K562 (cell line): ENCODE measurements around the gene RBAK. TPM values are rescaled to one million over a fixed set of nuclear protein-coding genes. Genes with fewer than 3 reads are reported as not detected.

ENCODE experiments used
- ATAC-seq: fragments of 200-7000 bp; cut with Tn5 transposase; 3 replicates; pipeline ENCODE4 v1.9.1; 2020; ENCODE audit warnings: moderate library complexity
- BruUV-seq: library from RNA; stranded (reverse); fragments of 400-500 nt; replicated peaks from 2 replicates; lab custom pipeline; 2021; lab: Mats Ljungman, UMichigan
- CTCF ChIA-PET: fragments of 300-600 bp; formaldehyde crosslinking; extraction: SDS; loops from one replicate; lab custom pipeline; 2021; ENCODE audit warnings: low intra/inter-chr PET ratio; lab: Yijun Ruan, JAX
- POLR2A ChIA-PET: fragments of 300-600, 350-650 bp; sonication (Branson Sonifier 250); formaldehyde crosslinking; extraction: SDS; loops from one replicate; lab custom pipeline; 2021; ENCODE audit warnings: antibody characterized with exemption, inconsistent platforms; lab: Yijun Ruan, JAX
- DNase-seq, 4 experiments: peaks; one replicate each; pipeline versions ENCODE4 v3.0.0 to v3.0.0-alpha.2; 2011 to 2018; ENCODE audit warnings: low spot score in 3 of 4, mixed read lengths in 3 of 4; ENCODE audit errors: extremely low read depth in 1 of 4
- FAIRE-seq: peaks from 2 replicates; lab custom pipeline; 2011; peaks lifted over from hg19 to GRCh38; lab: Jason Lieb, UNC
- H2AFZ ChIP-seq: 2 replicates; pipeline ENCODE4 v1.6.0; 2011; ENCODE audit warnings: low read depth, low read length, control low read depth, inconsistent platforms
- H3K27ac ChIP-seq: fragments of 200-600 bp; 3 replicates; pipeline ENCODE4 v1.8.0; 2011; ENCODE audit warnings: low read depth, mild to moderate bottlenecking, control low read depth, inconsistent platforms, low read length, moderate library complexity, mixed read lengths; ENCODE audit errors: extremely low read depth
- H3K27me3 ChIP-seq, 2 experiments: fragments of 300-600 bp in 1 of 2; 2 replicates in 1 of 2; 3 replicates in 1 of 2; pipeline versions ENCODE4 v1.6.0 to v1.8.0; 2011; ENCODE audit warnings: inconsistent platforms in 2 of 2, low read length in 2 of 2, mild to moderate bottlenecking in 1 of 2, mixed read lengths in 1 of 2, moderate library complexity in 1 of 2; ENCODE audit not compliant: control insufficient read depth in 2 of 2, insufficient read depth in 2 of 2
- H3K36me3 ChIP-seq: fragments of 300-600 bp; 3 replicates; pipeline ENCODE4 v1.8.0; 2011; ENCODE audit warnings: mild to moderate bottlenecking, low read length, inconsistent platforms; ENCODE audit not compliant: control insufficient read depth, insufficient read depth
- H3K4me1 ChIP-seq, 2 experiments: fragments of 200-600 bp in 1 of 2; replicated peaks in 1 of 2; 2 replicates in 1 of 2; 3 replicates in 1 of 2; pipeline versions ENCODE4 v1.5.1 to v1.8.0; 2011; ENCODE audit warnings: inconsistent platforms in 2 of 2, low read length in 2 of 2, mild to moderate bottlenecking in 1 of 2, mixed read lengths in 1 of 2, moderate library complexity in 1 of 2; ENCODE audit not compliant: control insufficient read depth in 2 of 2, insufficient read depth in 2 of 2
- H3K4me2 ChIP-seq: 2 replicates; pipeline ENCODE4 v1.6.1; 2011; ENCODE audit warnings: low read length, control low read depth, inconsistent platforms, mixed read lengths; ENCODE audit not compliant: insufficient read depth
- H3K4me3 ChIP-seq: fragments of 200-600 bp; sonication (generic), shearing (Covaris generic); 2 replicates; pipeline ENCODE4 v1.5.1; 2016; ENCODE audit warnings: control low read depth, inconsistent platforms
- H3K79me2 ChIP-seq: fragments of 200-600 bp; 3 replicates; pipeline ENCODE4 v1.8.0; 2011; ENCODE audit warnings: low read length, inconsistent platforms; ENCODE audit not compliant: control insufficient read depth, insufficient read depth
- H3K9ac ChIP-seq, 2 experiments: 2 replicates each; pipeline versions ENCODE4 v1.6.0 to v1.6.1; 2011; ENCODE audit warnings: low read depth in 2 of 2, low read length in 2 of 2, control low read depth in 1 of 2, inconsistent platforms in 1 of 2, mild to moderate bottlenecking in 1 of 2, mixed read lengths in 1 of 2; ENCODE audit not compliant: insufficient read depth in 1 of 2
- H3K9me1 ChIP-seq: one replicate; pipeline ENCODE4 v1.6.0; 2011; ENCODE audit warnings: inconsistent platforms, mild to moderate bottlenecking, low read length, moderate library complexity; ENCODE audit not compliant: control insufficient read depth, insufficient read depth
- H3K9me3 ChIP-seq: replicated peaks from 2 replicates; pipeline ENCODE4 v1.5.1; 2011; ENCODE audit warnings: low read depth, low read length, inconsistent platforms; ENCODE audit not compliant: control insufficient read depth, insufficient read depth
- H4K20me1 ChIP-seq: replicated peaks from 2 replicates; pipeline ENCODE4 v1.6.1; 2011; ENCODE audit warnings: low read length, inconsistent platforms, mixed read lengths; ENCODE audit not compliant: control insufficient read depth, insufficient read depth
- ATF3 ChIP-seq, 2 experiments: fragments of 450-650 bp in 1 of 2; sonication (generic) in 1 of 2; formaldehyde crosslinking in 1 of 2; IDR thresholded peaks in 1 of 2; conservative IDR thresholded peaks in 1 of 2; 2 replicates each; pipeline versions ENCODE4 v1.6.1 to v1.8.1; 2016 to 2023; ENCODE audit warnings: mild to moderate bottlenecking in 2 of 2, moderate library complexity in 2 of 2, inconsistent platforms in 1 of 2, missing genetic modification reagents in 1 of 2
- CEBPG ChIP-seq, 3 experiments: fragments of 200-800 bp in 1 of 3; sonication (Bioruptor generic) in 1 of 3; sonication (generic) in 1 of 3; formaldehyde crosslinking in 1 of 3; IDR thresholded peaks in 2 of 3; conservative IDR thresholded peaks in 1 of 3; 2 replicates each; pipeline versions ENCODE4 v1.6.1 to v1.8.0; 2016 to 2022; ENCODE audit warnings: missing compliant biosample characterization in 2 of 3, missing genetic modification characterization in 2 of 3, mild to moderate bottlenecking in 1 of 3, missing genetic modification reagents in 1 of 3
- GMEB1 ChIP-seq: fragments of 250-450 bp; sonication (Bioruptor Pico); IDR thresholded peaks from 2 replicates; pipeline ENCODE4 v1.4.0; 2020; ENCODE audit warnings: mild to moderate bottlenecking
- KAT2B ChIP-seq: IDR thresholded peaks from one replicate; pipeline ENCODE4 v1.6.1; 2012; ENCODE audit warnings: low read depth, mild to moderate bottlenecking, control low read depth, inconsistent platforms, low read length, moderate library complexity
- NR2C2 ChIP-seq, 2 experiments: fragments of 200-800 bp in 1 of 2; sonication (Bioruptor generic) in 1 of 2; sonication (generic) in 1 of 2; formaldehyde crosslinking in 1 of 2; IDR thresholded peaks; 2 replicates each; pipeline versions ENCODE4 v1.6.1 to v1.8.0; 2016 to 2022; ENCODE audit warnings: mild to moderate bottlenecking in 1 of 2, missing compliant biosample characterization in 1 of 2, missing genetic modification characterization in 1 of 2, missing genetic modification reagents in 1 of 2
- ZC3H4 ChIP-seq: sonication (generic); formaldehyde crosslinking; IDR thresholded peaks from 2 replicates; pipeline ENCODE4 v1.9.0; 2021; ENCODE audit warnings: missing genetic modification reagents, borderline replicate concordance
- ZNF3 ChIP-seq: fragments of 250-450 bp; sonication (Bioruptor Pico); IDR thresholded peaks from 2 replicates; pipeline ENCODE4 v1.5.0; 2021; ENCODE audit warnings: mild to moderate bottlenecking, moderate library complexity
- ZNF589 ChIP-seq: fragments of 200-800 bp; sonication (Bioruptor generic); IDR thresholded peaks from 2 replicates; pipeline ENCODE4 v1.6.1; 2016; ENCODE audit warnings: low read depth, missing genetic modification characterization, missing compliant biosample characterization
- WGBS: fragments of 100-300 bp; shearing (Covaris generic); methylation state at CpG from one replicate; pipeline ENCODE4 v1.1.6; 2016; ENCODE audit warnings: low coverage, mixed read lengths; ENCODE audit not compliant: insufficient coverage; ENCODE audit errors: missing lambda C conversion rate; 5-methylcytosine and 5-hydroxymethylcytosine counted together
- in situ Hi-C: fragments of 300-500 bp; cut with MboI; formaldehyde crosslinking; loops from 4 replicates; pipeline ENCODE4 v1.15.0; 2018; ENCODE audit warnings: inconsistent platforms, mixed read lengths
- intact Hi-C: fragments of 100-400 bp; cut with micrococcal nuclease; formaldehyde crosslinking; loops from 2 replicates; pipeline ENCODE4 v1.14.2; 2022
- polyA plus RNA-seq, 8 experiments: library from polyadenylated mRNA; depleted of rRNA in 4 of 8; stranded (reverse) in 5 of 8; unstranded in 3 of 8; fragments of >200 nt; fragmentation: Nextera tagmentation in 2 of 8; fragmentation: Illumina TruSeq in 1 of 8; extraction: Ambion mirVana in 2 of 8; extraction: Trizol in 1 of 8; gene quantifications; 2 replicates each; pipeline versions ENCODE4 v1.2.1 to v1.2.3, GENCODE V29; 2011 to 2014; ENCODE audit warnings: inconsistent platforms in 1 of 8, missing spikeins in 1 of 8
- total RNA-seq, 7 experiments: library from RNA; depleted of rRNA in 6 of 7; stranded (reverse); fragments of >200 nt in 6 of 7; fragmentation: Illumina TruSeq in 2 of 7; extraction: Trizol in 2 of 7; gene quantifications; 2 replicates each; pipeline versions ENCODE4 v1.2.1 to v1.2.3, GENCODE V29; 2011 to 2021; ENCODE audit warnings: low replicate concordance in 1 of 7

RBAK gene
- total and polyA plus RNA-seq, 9 of the 15 experiments (the other 6 are each of a cell fraction or from before 2014, with no cell fraction given), result 2.7 to 13.2 (median 10.1) TPM

- TF ChIP-seq ZNF3 (CRISPR knock-in tag), result no peak
- TF ChIP-seq ZNF589 (CRISPR knock-in tag), result no peak
- TF ChIP-seq NR2C2 (CRISPR knock-in tag; IDR thresholded peaks at IDR 0.05), result no peak
- TF ChIP-seq NR2C2 (tag; IDR thresholded peaks at IDR 0.05), result no peak
- no peak for TF ChIP-seq GMEB1 (CRISPR knock-in tag)
- TF ChIP-seq KAT2B, result no peak
Observed at GRCh38 chr7:4999369-4999950, 46.2 kb upstream of the RBAK start (continued).

DNA sequence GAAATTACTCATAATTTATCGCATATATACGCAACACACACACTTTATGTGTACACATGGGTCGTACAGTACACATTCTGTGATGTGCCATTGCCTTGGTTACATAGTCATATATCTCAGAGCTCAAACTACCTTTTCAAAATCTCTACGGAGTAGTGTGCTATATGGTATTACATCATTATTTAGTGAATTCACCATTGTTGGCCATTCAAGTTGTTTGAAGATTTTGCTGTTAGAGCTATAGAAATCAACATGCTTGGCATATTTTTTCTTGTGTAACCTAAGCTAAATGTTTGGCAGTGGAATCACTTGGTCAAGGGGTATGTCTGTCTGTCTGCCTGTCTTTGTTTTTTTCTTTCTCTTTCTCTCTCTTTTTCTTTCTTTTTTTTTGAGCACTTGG, 44.7 kb upstream of the RBAK start:
- DNase-seq (no peak), FAIRE-seq (no peak), ATAC-seq (no peak)
- Histone ChIP-seq H3K4me1 (no peaks in the 10 kb centered on the region), H4K20me1 (no peaks in the 10 kb centered on the region), H3K79me2 (no peaks in the 10 kb centered on the region), H3K27ac (no peak overlapping the region), H3K9me1 (no peaks in the 10 kb centered on the region), H3K36me3 (peaks cover 44% of the 10 kb centered on the region; the same call in 2 of the 3 replicates), H3K4me2 (no peak overlapping the region), H3K4me3 (no peak overlapping the region), H3K9ac (no peak overlapping the region), H2AFZ (no peak overlapping the region), H3K27me3 (no peaks in the 10 kb centered on the region), H3K9me3 (no peaks in the 10 kb centered on the region)
- WGBS, result 92% methylated on average over 4 of the region's 4 CpGs
- intact Hi-C loops (no loop called here), in situ Hi-C loops (no loop called here)
- no peak for TF ChIP-seq CEBPG (CRISPR knock-in tag; IDR thresholded peaks at IDR 0.05)
- peak in 1 of 2 experiments; percentile 36; a peak in 1 of 4 replicates for TF ChIP-seq CEBPG (tag; conservative IDR thresholded peaks at IDR 0.05 in 1 of 2, IDR thresholded peaks at IDR 0.05 in 1 of 2)
- peak; percentile 26; the same call in 1 of the 2 replicates for TF ChIP-seq ATF3 (IDR thresholded peaks at IDR 0.05)
- no peak for TF ChIP-seq ATF3 (CRISPR knock-in tag; conservative IDR thresholded peaks at IDR 0.05)
- TF ChIP-seq ZC3H4 (CRISPR knock-in tag), result no peak
- ChIA-PET POLR2A (interaction anchor here (1.3 kb wide), 1 partner anchor 22 kb away, joined by 4 read pairs; no protein-coding TSS in a partner anchor), CTCF (no interaction called here)
- BruUV-seq, result no TSS peak
